DOHH2 (cell line): Measurements from ENCODE around the gene PDE6B.

Source experiments
- H3F3A ChIP-seq: fragments of 200-600 bp; sonication (generic), shearing (Covaris generic); 2 replicates; pipeline ENCODE4 v1.6.0; 2016; ENCODE audit warnings: antibody characterized with exemption, mild to moderate bottlenecking; ENCODE audit not compliant: control insufficient read depth, insufficient read depth
- H3K27ac ChIP-seq: fragments of 200-600 bp; sonication (generic); 2 replicates; pipeline ENCODE4 v1.5.1; 2014; ENCODE audit warnings: low read depth, mild to moderate bottlenecking, low read length, moderate library complexity
- H3K27me3 ChIP-seq: fragments of 200-600 bp; sonication (generic); 2 replicates; pipeline ENCODE4 v1.6.1; 2014; ENCODE audit warnings: mild to moderate bottlenecking, low read length, mixed read lengths; ENCODE audit not compliant: control insufficient read depth
- H3K36me3 ChIP-seq: fragments of 200-600 bp; sonication (generic); 2 replicates; pipeline ENCODE4 v1.6.1; 2014; ENCODE audit warnings: mild to moderate bottlenecking, low read length, moderate library complexity, mixed read lengths; ENCODE audit not compliant: control insufficient read depth
- H3K4me1 ChIP-seq: fragments of 200-600 bp; sonication (generic); 2 replicates; pipeline ENCODE4 v1.6.1; 2014; ENCODE audit warnings: mild to moderate bottlenecking, low read length, mixed read lengths; ENCODE audit not compliant: control insufficient read depth
- H3K4me2 ChIP-seq: fragments of 200-600 bp; sonication (generic); 2 replicates; pipeline ENCODE4 v1.6.0; 2014; ENCODE audit warnings: mild to moderate bottlenecking, low read length, moderate library complexity
- H3K4me3 ChIP-seq: fragments of 200-600 bp; sonication (generic); 2 replicates; pipeline ENCODE4 v1.5.1; 2014; ENCODE audit warnings: mild to moderate bottlenecking, low read length, mixed read lengths
- H3K79me2 ChIP-seq: fragments of 200-600 bp; sonication (generic); 2 replicates; pipeline ENCODE4 v1.6.1; 2014; ENCODE audit warnings: mild to moderate bottlenecking, low read length, mixed read lengths; ENCODE audit not compliant: control insufficient read depth
- H3K9me2 ChIP-seq: fragments of 200-600 bp; sonication (generic); replicated peaks from 2 replicates; pipeline ENCODE4 v1.6.1; 2014; ENCODE audit warnings: mild to moderate bottlenecking, low read length, mixed read lengths; ENCODE audit not compliant: control insufficient read depth
- H3K9me3 ChIP-seq: fragments of 200-600 bp; sonication (generic); 2 replicates; pipeline ENCODE4 v1.6.1; 2014; ENCODE audit warnings: antibody characterized with exemption, low read length, mixed read lengths; ENCODE audit not compliant: control insufficient read depth, insufficient read depth
- H4K20me1 ChIP-seq: fragments of 200-600 bp; sonication (generic); 2 replicates; pipeline ENCODE4 v1.6.0; 2014; ENCODE audit warnings: low read depth, mild to moderate bottlenecking, antibody characterized with exemption, low read length, moderate library complexity; ENCODE audit not compliant: control insufficient read depth, insufficient read depth
- CTCF ChIP-seq: fragments of 200-600 bp; sonication (generic); IDR thresholded peaks from one replicate; pipeline ENCODE4 v1.5.1; 2014; ENCODE audit warnings: antibody characterized with exemption, mild to moderate bottlenecking, low read depth, low read length; ENCODE audit not compliant: poor library complexity, severe bottlenecking
- EZH2phosphoT487 ChIP-seq: fragments of 200-600 bp; sonication (generic); IDR thresholded peaks from 2 replicates; pipeline ENCODE4 v1.6.1; 2017; ENCODE audit warnings: borderline replicate concordance, mild to moderate bottlenecking, antibody characterized with exemption, low read length, moderate library complexity, mixed read lengths

The PDE6B gene

GRCh38 chr4:581181-581580, 44.2 kb upstream of the PDE6B start:
- no peaks in the 10 kb centered on the region for H3K9me2 ChIP-seq
- TF ChIP-seq CTCF (no peak), EZH2phosphoT487 (no peak)
- H3K36me3 ChIP-seq = no peaks in the 10 kb centered on the region
- no peaks in the 10 kb centered on the region for H3F3A ChIP-seq
- no peak overlapping the region for H3K4me2 ChIP-seq
- H3K79me2 ChIP-seq = no peaks in the 10 kb centered on the region
- H3K27me3 ChIP-seq = no peaks in the 10 kb centered on the region
- H3K27ac ChIP-seq = no peak overlapping the region
- H3K4me1 ChIP-seq = no peaks in the 10 kb centered on the region
- H3K9me3 ChIP-seq = peaks cover 12% of the 10 kb centered on the region; the same call in 1 of the 2 replicates
- no peak overlapping the region for H3K4me3 ChIP-seq
- no peaks in the 10 kb centered on the region for H4K20me1 ChIP-seq

GRCh38 chr4:581753-582361, 43.5 kb upstream of the PDE6B start:
- Histone ChIP-seq H3K27ac (no peak overlapping the region), H3K4me2 (no peak overlapping the region), H3K36me3 (no peaks in the 10 kb centered on the region), H3K9me2 (no peaks in the 10 kb centered on the region), H3K27me3 (no peaks in the 10 kb centered on the region), H3F3A (no peaks in the 10 kb centered on the region), H3K9me3 (peaks cover 12% of the 10 kb centered on the region; the same call in 1 of the 2 replicates), H3K4me3 (no peak overlapping the region), H3K4me1 (no peaks in the 10 kb centered on the region), H4K20me1 (no peaks in the 10 kb centered on the region), H3K79me2 (no peaks in the 10 kb centered on the region)
- TF ChIP-seq CTCF (no peak), EZH2phosphoT487 (no peak)

GRCh38 chr4:583820-584219, 41.6 kb upstream of the PDE6B start:
- no peak for TF ChIP-seq CTCF
- TF ChIP-seq EZH2phosphoT487 = no peak

More at GRCh38 chr4:583820-584219, 41.6 kb upstream of the PDE6B start:
- no peaks in the 10 kb centered on the region for H3K9me2 ChIP-seq
- H3K79me2 ChIP-seq = no peaks in the 10 kb centered on the region
- no peaks in the 10 kb centered on the region for H4K20me1 ChIP-seq
- no peaks in the 10 kb centered on the region for H3K4me1 ChIP-seq
- no peaks in the 10 kb centered on the region for H3K36me3 ChIP-seq
- no peak overlapping the region for H3K4me2 ChIP-seq
- H3K27ac ChIP-seq = no peak overlapping the region
- H3K27me3 ChIP-seq = no peaks in the 10 kb centered on the region
- no peaks in the 10 kb centered on the region for H3F3A ChIP-seq
- H3K4me3 ChIP-seq = no peak overlapping the region
- H3K9me3 ChIP-seq = peaks cover 4% of the 10 kb centered on the region; the same call in 1 of the 2 replicates
